KBM-7 (cell line): Measurements from ENCODE around the gene HIKESHI.
"Not testable (repeated sequence)": the region's sequence is repeated elsewhere in the genome, so short reads cannot be mapped to it uniquely, and the experiment has no call there.

Source experiments
- DNase-seq: peaks from one replicate; pipeline ENCODE4 v3.0.0-alpha.2; 2015
- in situ Hi-C: fragments of 300-500 bp; cut with MboI; formaldehyde crosslinking; loops from 2 replicates; pipeline ENCODE4 v1.14.3; 2020; ENCODE audit warnings: low sequenced_read_pairs, low pct_unique_long_range_greater_than_20kb, mixed read lengths

The HIKESHI gene

GRCh38 chr11:86291466-86292262, 10.4 kb upstream of the HIKESHI start:
- DNase-seq, result peak; percentile 67
- in situ Hi-C loops, result no loop called here

GRCh38 chr11:86292912-86293616, 9.0 kb upstream of the HIKESHI start:
- in situ Hi-C loops, result no loop called here
- no peak for DNase-seq

- no peak for DNase-seq
- in situ Hi-C loops, result no loop called here
These were observed 8.0 kb upstream of the HIKESHI start for GRCh38 chr11:86294026-86294425.

- in situ Hi-C loops, result no loop called here
- DNase-seq, result no peak
These were observed 323 bp upstream of the HIKESHI start for GRCh38 chr11:86301742-86302091.

GRCh38 chr11:86303257-86303656, 1.2 kb downstream of the HIKESHI start:
- DNase-seq, result peak; percentile 12
- in situ Hi-C loops, result no loop called here

- DNase-seq, in situ Hi-C loops: not testable (repeated sequence)
These were observed 6.7 kb downstream of the HIKESHI start for GRCh38 chr11:86308710-86309109.

GRCh38 chr11:86313793-86314192, 11.8 kb downstream of the HIKESHI start:
- in situ Hi-C loops, result no loop called here
- no peak for DNase-seq

GRCh38 chr11:86314636-86315035, 12.6 kb downstream of the HIKESHI start:
- no peak for DNase-seq
- in situ Hi-C loops, result no loop called here

- in situ Hi-C loops, result no loop called here
- DNase-seq, result peak; percentile 14
These were observed 33.2 kb downstream of the HIKESHI start for GRCh38 chr11:86335131-86335767.

GRCh38 chr11:86337227-86337626, 35.2 kb downstream of the HIKESHI start:
- DNase-seq, result no peak

GRCh38 chr11:86341382-86341781, 39.3 kb downstream of the HIKESHI start:
- in situ Hi-C loops, result no loop called here
- DNase-seq, result no peak

More at GRCh38 chr11:86337227-86337626, 35.2 kb downstream of the HIKESHI start:
- in situ Hi-C loops, result no loop called here

GRCh38 chr11:86346513-86346912, 44.5 kb downstream of the HIKESHI start:
- no peak for DNase-seq

GRCh38 chr11:86355256-86355655, 53.2 kb downstream of the HIKESHI start:
- no peak for DNase-seq
- in situ Hi-C loops, result no loop called here

More at GRCh38 chr11:86346513-86346912, 44.5 kb downstream of the HIKESHI start:
- in situ Hi-C loops, result no loop called here

- DNase-seq, in situ Hi-C loops: not testable (repeated sequence)
These were observed 55.4 kb downstream of the HIKESHI start for GRCh38 chr11:86357412-86357811.

GRCh38 chr11:86358720-86359119, 56.7 kb downstream of the HIKESHI start:
- in situ Hi-C loops, result no loop called here
- no peak for DNase-seq

- in situ Hi-C loops, result no loop called here
- DNase-seq, result no peak
These were observed 58.8 kb downstream of the HIKESHI start for GRCh38 chr11:86360775-86361395.

GRCh38 chr11:86363424-86363823, 61.4 kb downstream of the HIKESHI start:
- in situ Hi-C loops, result no loop called here
- no peak for DNase-seq

- in situ Hi-C loops, result no loop called here
- no peak for DNase-seq
These were observed 63.5 kb downstream of the HIKESHI start for GRCh38 chr11:86365546-86365945.

GRCh38 chr11:86369668-86370067, 67.6 kb downstream of the HIKESHI start:
- DNase-seq, result no peak
- in situ Hi-C loops, result no loop called here

GRCh38 chr11:86370171-86370570, 68.1 kb downstream of the HIKESHI start:
- DNase-seq, result no peak
- in situ Hi-C loops, result no loop called here
